ENCODE measurements around the gene MIPOL1. TPM values are rescaled to one million over a fixed set of nuclear protein-coding genes. Genes with fewer than 3 reads are reported as not detected.

Gene MIPOL1
- total and polyA plus RNA-seq, 8 donors: 10.4 to 16.0 (median 12.4) TPM

DNA sequence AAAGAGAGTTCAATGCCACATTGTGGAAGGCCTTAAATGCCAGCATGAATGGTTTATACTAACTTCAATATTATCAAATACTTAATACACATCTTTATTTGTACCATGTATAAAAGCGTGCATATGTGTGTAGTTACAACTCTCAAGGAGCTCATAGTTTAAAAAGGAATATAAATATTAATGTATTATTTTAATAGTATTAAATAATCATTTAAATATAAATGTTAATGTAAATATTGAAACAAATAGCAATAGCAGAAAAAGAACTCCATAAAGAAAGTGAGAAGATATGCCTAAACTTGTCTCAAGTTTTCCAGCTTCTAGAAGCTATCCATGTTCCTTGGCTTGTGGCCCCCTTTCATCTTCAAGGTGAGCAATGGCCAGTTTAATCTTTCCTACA, 215.3 kb downstream of the MIPOL1 start:
- no peaks in the 10 kb centered on the region for H3K4me1 ChIP-seq
- intact Hi-C loops (cut with DNase I): no loop called here
- TF ChIP-seq, protein P1, sequence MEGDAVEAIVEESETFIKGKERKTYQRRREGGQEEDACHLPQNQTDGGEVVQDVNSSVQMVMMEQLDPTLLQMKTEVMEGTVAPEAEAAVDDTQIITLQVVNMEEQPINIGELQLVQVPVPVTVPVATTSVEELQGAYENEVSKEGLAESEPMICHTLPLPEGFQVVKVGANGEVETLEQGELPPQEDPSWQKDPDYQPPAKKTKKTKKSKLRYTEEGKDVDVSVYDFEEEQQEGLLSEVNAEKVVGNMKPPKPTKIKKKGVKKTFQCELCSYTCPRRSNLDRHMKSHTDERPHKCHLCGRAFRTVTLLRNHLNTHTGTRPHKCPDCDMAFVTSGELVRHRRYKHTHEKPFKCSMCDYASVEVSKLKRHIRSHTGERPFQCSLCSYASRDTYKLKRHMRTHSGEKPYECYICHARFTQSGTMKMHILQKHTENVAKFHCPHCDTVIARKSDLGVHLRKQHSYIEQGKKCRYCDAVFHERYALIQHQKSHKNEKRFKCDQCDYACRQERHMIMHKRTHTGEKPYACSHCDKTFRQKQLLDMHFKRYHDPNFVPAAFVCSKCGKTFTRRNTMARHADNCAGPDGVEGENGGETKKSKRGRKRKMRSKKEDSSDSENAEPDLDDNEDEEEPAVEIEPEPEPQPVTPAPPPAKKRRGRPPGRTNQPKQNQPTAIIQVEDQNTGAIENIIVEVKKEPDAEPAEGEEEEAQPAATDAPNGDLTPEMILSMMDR (IDR thresholded peaks at IDR 0.05): no peak
- H3K27me3 ChIP-seq: no peaks in the 10 kb centered on the region
- no peaks in the 10 kb centered on the region for H3K9me3 ChIP-seq
- no peak for ATAC-seq
- H3K36me3 ChIP-seq: no peaks in the 10 kb centered on the region
- H3K4me3 ChIP-seq: no peak overlapping the region
- no peak for DNase-seq
- H3K27ac ChIP-seq: no peak overlapping the region

DNA sequence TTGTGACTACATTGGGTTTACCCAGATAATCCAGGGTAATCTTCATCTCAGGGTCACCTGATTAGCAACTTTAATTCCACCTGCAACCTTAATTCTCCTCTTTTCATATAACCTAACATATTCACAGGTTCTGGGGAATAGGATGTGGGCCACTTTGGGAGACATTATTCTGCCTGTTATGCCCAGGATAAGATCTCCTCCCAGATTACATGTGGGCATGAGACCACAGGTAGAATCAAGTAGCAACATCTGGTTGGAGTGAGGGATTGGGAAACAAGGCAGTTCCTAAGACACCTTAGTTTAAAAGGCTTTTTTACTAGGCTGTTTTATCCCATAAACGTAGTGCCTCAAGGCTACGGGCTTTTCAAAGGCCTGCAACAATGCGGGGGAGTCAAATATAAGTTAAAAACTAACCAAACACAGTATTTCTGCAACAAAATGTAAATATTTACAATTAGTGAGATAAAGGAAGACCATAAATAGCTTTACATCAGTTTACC, 215.8 kb downstream of the MIPOL1 start:
- Histone ChIP-seq H3K36me3 (no peaks in the 10 kb centered on the region), H3K4me1 (no peaks in the 10 kb centered on the region), H3K27me3 (no peaks in the 10 kb centered on the region), H3K9me3 (no peaks in the 10 kb centered on the region), H3K4me3 (no peak overlapping the region), H3K27ac (no peak overlapping the region)
- intact Hi-C loops (cut with DNase I): no loop called here
- DNase-seq: no peak
- TF ChIP-seq, protein P1 (IDR thresholded peaks at IDR 0.05): no peak
- no peak for ATAC-seq

DNA sequence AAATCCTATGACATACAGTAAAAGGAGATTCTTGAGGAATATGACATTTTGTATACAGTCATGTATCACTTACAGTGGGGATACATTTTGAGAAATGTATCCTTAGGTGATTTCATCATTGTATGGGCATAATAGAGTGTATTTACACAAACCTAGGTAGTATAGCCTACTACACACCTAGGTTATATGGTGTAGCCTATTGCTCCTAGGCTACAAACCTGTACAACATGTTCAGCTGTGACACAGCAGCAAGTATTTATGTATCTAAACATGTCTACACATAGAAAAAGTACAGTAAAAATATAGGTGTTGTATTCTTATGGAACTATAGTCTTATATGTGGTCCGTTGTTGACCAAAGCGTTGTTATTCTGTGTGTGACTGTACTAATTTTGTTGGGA, 218.5 kb downstream of the MIPOL1 start:
- intact Hi-C loops (cut with DNase I): no loop called here
- ATAC-seq: no peak
- Histone ChIP-seq H3K27me3 (no peaks in the 10 kb centered on the region), H3K27ac (no peak overlapping the region), H3K9me3 (no peaks in the 10 kb centered on the region), H3K4me1 (no peaks in the 10 kb centered on the region), H3K4me3 (no peak overlapping the region), H3K36me3 (no peaks in the 10 kb centered on the region)
- TF ChIP-seq, protein P1 (IDR thresholded peaks at IDR 0.05): no peak
- no peak for DNase-seq

DNA sequence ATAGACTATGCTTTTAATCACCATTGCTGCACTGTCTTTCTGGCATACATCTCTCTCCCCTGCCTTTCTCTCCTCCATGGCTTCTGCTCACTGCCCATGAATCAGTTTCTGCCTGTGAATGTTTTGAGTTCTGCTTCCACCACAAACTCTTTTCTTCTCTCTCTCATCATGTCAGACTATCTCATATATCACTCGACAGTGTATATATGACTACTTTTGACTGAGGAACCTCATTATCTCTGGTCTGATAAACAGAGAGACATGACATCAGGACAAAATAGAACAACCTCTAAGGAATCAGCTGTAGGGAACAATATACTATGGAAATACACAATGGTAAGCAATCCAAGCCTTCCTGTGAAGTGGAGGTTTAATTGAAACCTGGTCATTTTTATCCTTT, 219.4 kb downstream of the MIPOL1 start:
- Histone ChIP-seq H3K27ac (no peak overlapping the region), H3K4me1 (no peaks in the 10 kb centered on the region), H3K9me3 (no peaks in the 10 kb centered on the region), H3K36me3 (no peaks in the 10 kb centered on the region), H3K27me3 (no peaks in the 10 kb centered on the region), H3K4me3 (no peak overlapping the region)
- TF ChIP-seq, protein P1 (IDR thresholded peaks at IDR 0.05): no peak
- no peak for ATAC-seq
- DNase-seq: no peak
- intact Hi-C loops (cut with DNase I): no loop called here

GRCh38 chr14:37417833-37418232, 220.1 kb downstream of the MIPOL1 start:
- no peaks in the 10 kb centered on the region for H3K27me3 ChIP-seq
- H3K4me1 ChIP-seq: no peaks in the 10 kb centered on the region
- no peaks in the 10 kb centered on the region for H3K9me3 ChIP-seq
- DNase-seq (no peak), ATAC-seq (no peak)
- no peak overlapping the region for H3K4me3 ChIP-seq
- intact Hi-C loops (cut with DNase I): no loop called here
- H3K27ac ChIP-seq: no peak overlapping the region
- no peaks in the 10 kb centered on the region for H3K36me3 ChIP-seq
- TF ChIP-seq, protein P1 (IDR thresholded peaks at IDR 0.05): no peak
